GM19238 (cell line): ENCODE measurements around the gene C1QTNF6.
"Not testable (repeated sequence)": the region's sequence is repeated elsewhere in the genome, so short reads cannot be mapped to it uniquely, and the experiment has no call there.

Experiments used
- DNase-seq: peaks from one replicate; pipeline ENCODE4 v3.0.0; 2011; ENCODE audit warnings: low spot score; ENCODE audit not compliant: insufficient read length

Gene C1QTNF6

GRCh38 chr22:37207981-37208380, 19.9 kb upstream of the C1QTNF6 start:
- no peak for DNase-seq

DNA sequence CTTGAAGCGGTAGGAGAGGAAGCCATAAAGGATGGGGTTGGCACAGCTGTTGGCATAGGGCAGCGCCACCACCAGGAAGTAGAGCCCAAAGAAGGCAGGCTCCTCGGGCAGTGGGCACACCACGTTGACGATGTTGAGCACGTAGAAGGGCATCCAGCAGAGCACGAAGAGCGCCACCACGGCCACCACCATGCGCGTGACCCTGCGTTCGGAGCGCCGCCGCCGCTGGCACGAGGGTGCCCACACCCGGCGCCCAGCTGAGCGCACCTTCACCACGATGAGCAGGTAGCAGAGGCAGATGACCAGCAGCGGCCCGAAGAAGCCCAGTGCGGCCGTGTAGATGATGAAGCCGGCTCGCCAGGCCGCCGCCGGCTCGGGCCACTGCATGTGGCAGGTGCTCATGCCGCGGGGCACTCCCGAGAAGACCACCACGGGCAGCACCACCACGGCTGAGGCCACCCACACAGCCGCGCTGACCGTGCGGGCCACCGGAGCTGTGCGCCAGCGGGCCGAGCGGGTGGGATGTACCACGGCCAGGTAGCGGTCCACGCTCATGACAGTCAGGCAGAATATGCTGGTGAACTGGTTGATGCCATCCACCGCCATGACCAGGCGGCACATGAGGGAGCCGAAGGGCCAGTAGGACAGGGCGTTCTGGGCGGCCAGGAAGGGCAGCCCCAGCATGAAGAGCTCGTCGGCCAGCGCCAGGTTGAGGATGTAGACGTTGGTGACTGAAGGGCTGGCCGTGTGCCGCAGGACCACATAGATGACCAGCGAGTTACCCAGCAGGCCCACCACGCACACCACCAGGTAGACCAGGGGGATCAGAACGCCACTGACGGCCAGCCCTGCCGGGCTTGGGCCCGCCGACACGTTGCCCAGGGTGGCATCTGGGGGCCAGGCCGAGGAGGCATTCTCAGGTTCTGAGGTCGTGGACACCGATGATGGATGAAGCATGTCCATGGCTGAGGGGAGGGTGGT, 19.1 kb upstream of the C1QTNF6 start:
- no peak for DNase-seq

- no peak for DNase-seq
Observed at GRCh38 chr22:37206118-37206840, 18.2 kb upstream of the C1QTNF6 start.

- no peak for DNase-seq
Observed at GRCh38 chr22:37205046-37205445, 17.0 kb upstream of the C1QTNF6 start.

- no peak for DNase-seq
Observed at GRCh38 chr22:37204045-37204655, 16.1 kb upstream of the C1QTNF6 start.

- DNase-seq = no peak
Observed at GRCh38 chr22:37203354-37204044, 15.5 kb upstream of the C1QTNF6 start.

- DNase-seq = no peak
Observed at GRCh38 chr22:37202716-37203115, 14.7 kb upstream of the C1QTNF6 start.

GRCh38 chr22:37202001-37202555, 14.0 kb upstream of the C1QTNF6 start:
- no peak for DNase-seq

DNA sequence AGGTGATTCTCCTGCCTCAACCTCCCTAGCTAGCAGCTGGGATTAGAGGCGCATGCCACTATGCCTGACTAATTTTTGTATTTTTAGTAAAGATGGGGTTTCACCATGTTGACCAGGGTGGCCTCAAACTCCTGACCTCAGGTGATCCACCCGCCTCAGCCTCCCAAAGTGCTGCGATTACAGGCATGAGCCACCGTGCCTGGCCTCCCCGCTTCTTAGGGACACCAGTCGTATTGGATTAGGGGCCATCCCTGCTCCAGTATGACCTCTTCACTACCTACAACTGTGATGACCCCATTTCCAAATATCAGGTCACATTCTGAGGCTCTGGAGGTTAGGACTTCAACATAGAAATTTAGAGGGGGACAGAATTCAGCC, 13.4 kb upstream of the C1QTNF6 start:
- DNase-seq = not testable (repeated sequence)

DNA sequence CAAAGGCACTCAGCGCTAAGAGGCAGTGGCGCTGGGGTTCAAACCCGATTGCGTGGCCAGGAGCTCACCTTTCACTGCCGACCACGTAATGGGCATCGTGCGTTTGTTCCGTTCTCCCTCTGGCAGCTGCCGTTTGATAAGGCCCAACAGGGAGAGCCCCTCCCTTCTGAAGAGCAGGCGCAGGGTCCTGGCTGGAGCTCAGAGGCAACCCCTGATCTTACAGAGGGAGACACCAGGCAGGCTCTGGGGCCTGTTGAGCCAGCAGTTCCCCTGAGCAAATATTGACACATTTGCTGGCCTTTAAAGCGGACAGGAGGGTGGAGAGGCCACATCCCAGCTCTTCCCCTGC, 11.7 kb upstream of the C1QTNF6 start:
- DNase-seq = no peak

GRCh38 chr22:37199103-37199759, 11.2 kb upstream of the C1QTNF6 start:
- peak; percentile 93 for DNase-seq

- peak; percentile 78 for DNase-seq
Observed at GRCh38 chr22:37198258-37199102, 10.4 kb upstream of the C1QTNF6 start.

DNA sequence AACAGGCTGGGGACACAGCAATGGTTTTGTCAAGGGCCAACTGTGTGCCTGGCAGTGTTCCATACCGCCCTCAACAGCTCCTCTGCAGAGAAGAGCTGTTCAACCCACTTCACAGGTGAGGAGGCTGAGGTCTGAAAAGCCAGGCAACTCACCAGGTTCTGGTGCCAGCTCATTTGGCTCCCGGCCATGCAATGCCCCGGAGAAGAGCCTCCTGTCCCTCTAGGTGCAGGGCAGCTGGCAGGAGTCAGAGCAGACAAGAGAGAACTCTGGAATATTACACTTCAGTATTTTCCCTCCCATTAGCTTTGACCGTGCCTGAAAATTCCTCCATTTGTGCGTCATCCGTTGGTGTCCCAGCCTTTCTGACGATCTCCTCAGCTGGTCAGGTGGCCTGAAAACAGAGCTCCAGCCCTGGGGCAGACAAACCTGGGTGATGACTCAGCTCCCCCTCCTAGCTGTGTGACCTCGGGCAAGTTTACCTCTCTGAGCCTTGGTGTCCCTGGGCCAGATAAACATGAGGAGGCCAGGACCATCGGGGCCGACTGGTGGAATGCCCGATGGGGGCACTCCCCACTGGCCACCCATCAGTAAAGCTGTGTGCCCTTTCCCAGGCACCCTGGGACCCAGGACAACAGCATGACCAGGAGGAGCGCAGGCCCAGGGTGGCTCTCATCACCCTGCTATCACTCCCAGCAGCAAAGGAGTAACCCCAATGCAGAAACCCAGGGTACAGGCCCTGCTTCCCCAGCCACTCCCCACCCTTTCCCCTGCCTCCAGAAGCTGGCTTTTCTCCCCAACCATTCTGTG, 9.6 kb upstream of the C1QTNF6 start:
- DNase-seq = no peak

DNA sequence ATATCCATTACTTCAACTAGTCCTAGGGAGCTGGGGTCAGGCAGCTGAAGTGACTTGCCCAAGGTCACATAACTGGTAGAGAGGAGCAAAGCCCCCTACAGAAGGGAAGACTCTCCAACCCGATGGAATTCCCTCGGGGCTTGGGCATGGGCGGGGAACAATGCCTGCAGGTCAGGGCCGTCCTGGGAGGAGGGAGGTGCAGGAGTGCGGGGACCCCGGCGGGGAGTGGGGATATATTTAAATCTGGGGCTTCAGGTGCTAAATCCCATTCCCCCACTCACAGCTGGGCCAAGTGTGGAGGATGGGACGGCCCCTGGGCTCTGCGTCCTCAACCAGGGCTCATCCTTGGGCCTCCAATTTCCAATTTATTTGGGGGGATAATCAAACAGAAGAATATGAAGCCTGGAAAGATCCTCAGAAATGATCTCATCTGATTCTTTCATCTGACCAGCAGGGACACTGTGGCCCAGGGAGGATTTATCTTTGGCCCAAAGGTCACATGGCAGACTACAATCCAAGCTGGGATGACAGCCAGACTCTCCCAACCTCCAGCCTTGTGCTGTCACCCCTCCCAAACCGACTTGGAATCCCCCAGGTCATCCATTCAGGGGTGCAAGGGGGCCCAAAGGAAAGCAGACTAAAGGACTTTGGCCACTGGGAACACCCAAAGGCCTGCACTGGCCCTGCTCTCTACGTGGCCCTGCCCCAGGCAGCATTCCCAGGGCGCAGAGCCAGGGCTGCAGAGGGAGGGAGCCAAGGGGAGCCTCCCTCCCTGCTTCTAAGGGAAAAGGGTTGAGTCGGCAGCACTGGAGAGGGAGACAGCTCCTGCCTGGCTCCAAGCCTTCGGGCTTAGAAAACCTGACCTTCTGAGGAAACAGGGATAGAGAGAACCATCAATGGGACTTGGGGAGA, 8.7 kb upstream of the C1QTNF6 start:
- DNase-seq = no peak

DNA sequence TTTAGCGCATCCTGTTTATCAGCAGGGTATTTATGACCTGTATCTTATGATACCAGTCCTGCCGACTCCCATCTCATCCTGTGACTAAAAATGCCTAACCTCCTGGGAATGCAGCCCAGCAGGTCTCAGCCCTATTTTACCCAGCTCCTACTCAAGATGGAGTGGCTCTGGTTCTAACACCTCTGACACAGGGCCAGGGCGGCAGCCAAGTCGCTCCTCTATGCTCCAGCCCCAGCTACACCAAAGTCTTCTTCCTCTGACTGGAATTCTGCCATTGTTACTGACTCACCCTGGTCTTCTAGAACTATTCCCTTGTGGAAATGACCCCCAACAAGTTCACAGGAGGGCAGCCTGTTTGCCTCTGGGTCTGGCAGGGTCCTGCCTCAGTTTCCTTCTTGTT, 7.9 kb upstream of the C1QTNF6 start:
- no peak for DNase-seq

GRCh38 chr22:37194750-37195149, 6.7 kb upstream of the C1QTNF6 start:
- no peak for DNase-seq

DNA sequence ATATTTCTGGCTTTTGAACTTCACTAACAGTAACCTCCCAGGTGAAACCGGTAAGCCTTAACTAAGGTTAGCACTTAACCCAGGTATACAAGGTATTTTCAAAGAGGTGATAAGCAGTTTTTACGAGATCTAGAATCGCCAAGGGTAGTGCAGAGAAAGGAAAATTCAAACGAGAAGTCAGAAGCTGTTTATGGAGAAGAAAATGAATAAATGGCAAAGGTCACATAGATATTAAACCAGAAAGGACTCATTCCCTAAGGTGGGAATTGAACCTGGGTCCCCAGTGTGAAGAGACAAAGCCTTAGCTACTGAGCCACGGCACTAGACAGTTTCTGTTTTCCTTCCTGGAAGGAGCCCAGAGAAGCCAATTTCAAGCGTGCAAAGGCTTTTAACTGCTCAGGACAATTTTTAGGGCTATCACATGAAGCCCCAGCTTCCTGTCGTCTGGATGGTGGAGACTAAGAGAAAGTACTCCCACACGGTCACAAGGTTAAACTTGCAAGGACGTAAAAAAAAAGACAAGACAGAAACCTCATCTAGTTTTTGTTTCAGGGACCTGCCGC, 5.7 kb upstream of the C1QTNF6 start:
- no peak for DNase-seq

- DNase-seq = no peak
Observed at GRCh38 chr22:37192741-37193140, 4.7 kb upstream of the C1QTNF6 start.
